ENCODE measurements around the gene TUBB4B. TPM values are rescaled to one million over a fixed set of nuclear protein-coding genes. Genes with fewer than 3 reads are reported as not detected.

The TUBB4B gene
- polyA plus RNA-seq, 1 of the 3 experiments (the other 2 are of a cell fraction) = 508 TPM

GRCh38 chr9:137256362-137256761, 15.3 kb downstream of the TUBB4B start:
- no peak overlapping the region for H3K27ac ChIP-seq (ENCODE audit: low read depth in 2 of 2, low read length in 1 of 2)
- POLR2A ChIA-PET = interaction anchor here (0.5 to 6.6 kb wide), 3 partner anchors 15 to 55 kb away, joined by 3 to 83 read pairs (median 3); partner anchors contain the start of gene TUBB4B

GRCh38 chr9:137256856-137257255, 15.8 kb downstream of the TUBB4B start:
- POLR2A ChIA-PET = interaction anchor here (1.3 to 6.6 kb wide), 2 partner anchors 16 to 20 kb away, joined by 3 to 83 read pairs; partner anchors contain the start of gene TUBB4B

More at GRCh38 chr9:137256362-137256761, 15.3 kb downstream of the TUBB4B start:
- no peaks in the 10 kb centered on the region for H3K9me3 ChIP-seq
- 91% methylated on average over 6 of the region's 15 CpGs for WGBS (ENCODE audit: low lambda C conversion rate)
- peaks cover 10 to 15% of the 10 kb centered on the region in 2 experiments for H3K36me3 ChIP-seq (replicated peaks in 1 of 2; ENCODE audit: control insufficient read depth in 1 of 2, insufficient read depth in 2 of 2, low read length in 1 of 2)
- H3K27me3 ChIP-seq (ENCODE audit: insufficient read depth) = no peaks in the 10 kb centered on the region
- H3F3A ChIP-seq (replicated peaks; ENCODE audit: insufficient read depth) = no peaks in the 10 kb centered on the region
- no peak for DNase-seq
- peak overlapping the region; percentile 94 to 96 for H3K4me3 ChIP-seq (ENCODE audit: low read depth in 2 of 2, low read length in 1 of 2)
- peaks cover 47% of the 10 kb centered on the region for H3K79me2 ChIP-seq (ENCODE audit: insufficient read depth)
- H3K4me1 ChIP-seq (ENCODE audit: control insufficient read depth in 1 of 2, insufficient read depth in 2 of 2, low read depth in 1 of 2, low read length in 1 of 2) = peaks cover 0 to 21% of the 10 kb centered on the region in 2 experiments; a peak in 1 of 4 replicates
- H4K20me1 ChIP-seq (ENCODE audit: insufficient read depth) = peaks cover 12% of the 10 kb centered on the region; the same call in 1 of the 2 replicates
- H3K9me2 ChIP-seq = no peaks in the 10 kb centered on the region
- H3K4me2 ChIP-seq = peak overlapping the region; percentile 95
- 0 out of 2 replicates have a peak, but pooled peaks have one; percentile 56 for TF ChIP-seq REST (IDR thresholded peaks at IDR 0.05; ENCODE audit: low read depth, low read length)
- no peak for TF ChIP-seq ELF1 (IDR thresholded peaks at IDR 0.05)
- no peak for TF ChIP-seq FOXJ3 (CRISPR knock-in tag; IDR thresholded peaks at IDR 0.05)
- H2AFZ ChIP-seq (ENCODE audit: low read depth) = no peak overlapping the region
- CTCF ChIA-PET = interaction anchor here (1.7 to 4.6 kb wide), 2 partner anchors 19 to 30 kb away, joined by 4 to 33 read pairs; no protein-coding TSS in a partner anchor
- H3K9ac ChIP-seq = peak overlapping the region; percentile 88; the same call in 1 of the 2 replicates

More at GRCh38 chr9:137256856-137257255, 15.8 kb downstream of the TUBB4B start:
- DNase-seq = no peak
- Histone ChIP-seq H3K79me2 (ENCODE audit: insufficient read depth) (peaks cover 47% of the 10 kb centered on the region), H4K20me1 (ENCODE audit: insufficient read depth) (peaks cover 12% of the 10 kb centered on the region; the same call in 1 of the 2 replicates), H2AFZ (ENCODE audit: low read depth) (no peak overlapping the region), H3K27ac (ENCODE audit: low read depth in 2 of 2, low read length in 1 of 2) (no peak overlapping the region; a peak in 1 of 4 replicates), H3K9me3 (no peaks in the 10 kb centered on the region), H3K4me2 (peak overlapping the region; percentile 95), H3K9ac (no peak overlapping the region), H3K27me3 (ENCODE audit: insufficient read depth) (no peaks in the 10 kb centered on the region), H3K4me1 (ENCODE audit: control insufficient read depth in 1 of 2, insufficient read depth in 2 of 2, low read depth in 1 of 2, low read length in 1 of 2) (peaks cover 0 to 21% of the 10 kb centered on the region in 2 experiments; a peak in 1 of 4 replicates), H3K36me3 (replicated peaks in 1 of 2; ENCODE audit: control insufficient read depth in 1 of 2, insufficient read depth in 2 of 2, low read length in 1 of 2) (peaks cover 10 to 15% of the 10 kb centered on the region in 2 experiments), H3K4me3 (ENCODE audit: low read depth in 2 of 2, low read length in 1 of 2) (no peak overlapping the region; a peak in 1 of 4 replicates), H3K9me2 (no peaks in the 10 kb centered on the region), H3F3A (replicated peaks; ENCODE audit: insufficient read depth) (no peaks in the 10 kb centered on the region)
- WGBS (ENCODE audit: low lambda C conversion rate) = 88% methylated on average over 9 of the region's 15 CpGs
- no peak for TF ChIP-seq PBX3 (IDR thresholded peaks at IDR 0.05)
- TF ChIP-seq TEAD4 (IDR thresholded peaks at IDR 0.05; ENCODE audit: borderline replicate concordance, insufficient read depth) = no peak
- TF ChIP-seq POLR2AphosphoS5 (IDR thresholded peaks at IDR 0.05; ENCODE audit: low read depth, low read length) = no peak
- TF ChIP-seq MXI1 (IDR thresholded peaks at IDR 0.05; ENCODE audit: low read depth, low read length) = no peak
- TF ChIP-seq JUND (IDR thresholded peaks at IDR 0.05) = no peak
- no peak for TF ChIP-seq FOXM1 (IDR thresholded peaks at IDR 0.05; ENCODE audit: low read depth)
- no peak for TF ChIP-seq SIN3A (IDR thresholded peaks at IDR 0.05; ENCODE audit: borderline replicate concordance, low read depth, low read length)
- no peak for TF ChIP-seq EZH2phosphoT487 (IDR thresholded peaks at IDR 0.05; ENCODE audit: borderline replicate concordance, low read depth)
- TF ChIP-seq FOSL2 (IDR thresholded peaks at IDR 0.05; ENCODE audit: borderline replicate concordance, low read depth) = no peak
- TF ChIP-seq TAF1 (IDR thresholded peaks at IDR 0.05; ENCODE audit: borderline replicate concordance, low read depth, low read length) = no peak
- CTCF ChIA-PET = interaction anchor here (1.7 to 4.6 kb wide), 2 partner anchors 19 to 30 kb away, joined by 4 to 33 read pairs; no protein-coding TSS in a partner anchor

All from SK-N-SH (cell line).